UCSD-AML1 (cell line): ENCODE results near the gene ELL.

Source experiments
- DNase-seq: peaks from one replicate; lab custom pipeline; 2025; ENCODE audit not compliant: unreplicated experiment; lab: John Stamatoyannopoulos, UW

ELL gene

GRCh38 chr19:18449552-18449951, 72.3 kb downstream of the ELL start:
- DNase-seq: no peak

GRCh38 chr19:18446811-18447359, 75.0 kb downstream of the ELL start:
- DNase-seq: no peak

- DNase-seq: no peak
Measured at GRCh38 chr19:18446145-18446810, 75.6 kb downstream of the ELL start.

GRCh38 chr19:18445262-18445948, 76.5 kb downstream of the ELL start:
- DNase-seq: no peak

- DNase-seq: no peak
Measured at GRCh38 chr19:18444513-18444912, 77.4 kb downstream of the ELL start.

GRCh38 chr19:18443831-18444230, 78.0 kb downstream of the ELL start:
- DNase-seq: no peak

GRCh38 chr19:18443406-18443805, 78.5 kb downstream of the ELL start:
- DNase-seq: no peak

GRCh38 chr19:18442941-18443340, 78.9 kb downstream of the ELL start:
- no peak for DNase-seq

GRCh38 chr19:18441804-18442788, 79.8 kb downstream of the ELL start:
- DNase-seq: no peak

GRCh38 chr19:18440936-18441803, 80.7 kb downstream of the ELL start:
- DNase-seq: no peak

- peak; percentile 51 for DNase-seq
Measured at GRCh38 chr19:18440415-18440877, 81.4 kb downstream of the ELL start.

- DNase-seq: no peak
Measured at GRCh38 chr19:18439910-18440237, 82.0 kb downstream of the ELL start.

GRCh38 chr19:18439025-18439909, 82.6 kb downstream of the ELL start:
- DNase-seq: no peak

GRCh38 chr19:18438331-18439024, 83.4 kb downstream of the ELL start:
- DNase-seq: peak; percentile 21

- peak; percentile 32 for DNase-seq
Measured at GRCh38 chr19:18437491-18438330, 84.2 kb downstream of the ELL start, which contains the start of gene ISYNA1. Gene ISYNA1, minus strand, starts transcription at chr19:18438133. Its CDS starts 154 bp downstream, at chr19:18437979.

GRCh38 chr19:18436671-18437490, 85.0 kb downstream of the ELL start:
- peak; percentile 65 for DNase-seq
